NCI-H2171 treated with DMSO at 0.1 percent for 48 hours (cell line): ENCODE measurements around the gene STEAP1B.
A peak's percentile ranks its signal among the peaks of the same experiment; 100 is the strongest.

Experiments
- DNase-seq: peaks from one replicate; lab custom pipeline; 2025; lab: John Stamatoyannopoulos, UW

The STEAP1B gene

DNA sequence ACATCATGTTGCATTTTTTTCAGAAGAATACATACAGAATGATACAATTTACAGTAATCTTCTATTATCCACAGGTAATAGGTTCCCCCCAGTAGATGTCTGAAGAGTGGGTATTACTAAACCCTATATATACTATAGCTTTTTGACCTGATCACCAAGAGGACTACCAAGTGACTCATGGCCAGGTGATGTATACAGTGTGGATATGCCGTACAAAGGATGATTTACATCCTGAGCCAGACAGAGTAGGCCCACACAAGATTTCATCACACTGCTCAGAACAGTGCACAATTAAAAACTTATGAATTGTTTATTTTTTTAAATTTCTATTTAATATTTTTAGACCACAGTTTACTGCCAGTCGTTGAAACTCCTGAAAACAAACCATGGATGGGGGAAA lies 70.6 kb downstream of the STEAP1B start:
- DNase-seq, result no peak

DNA sequence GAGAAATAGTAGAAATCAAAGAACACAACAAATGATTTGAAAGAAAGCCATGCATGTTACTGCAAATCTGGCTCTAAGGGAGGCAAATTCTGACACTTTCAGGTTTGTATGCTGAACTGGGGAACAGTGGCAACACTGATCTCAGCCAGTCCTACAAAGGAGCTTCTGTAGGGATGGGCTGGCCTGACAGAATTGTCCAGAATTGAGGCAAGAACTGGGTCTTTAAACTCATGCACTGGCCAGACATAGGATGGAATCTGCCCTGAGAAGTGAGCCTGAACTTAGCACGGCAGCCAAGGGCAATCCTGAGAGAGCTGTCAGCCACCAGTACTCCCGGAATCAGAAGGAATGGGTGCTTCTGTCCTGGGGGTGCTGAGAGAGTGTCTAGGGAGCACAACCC lies 72.1 kb downstream of the STEAP1B start:
- no peak for DNase-seq

DNA sequence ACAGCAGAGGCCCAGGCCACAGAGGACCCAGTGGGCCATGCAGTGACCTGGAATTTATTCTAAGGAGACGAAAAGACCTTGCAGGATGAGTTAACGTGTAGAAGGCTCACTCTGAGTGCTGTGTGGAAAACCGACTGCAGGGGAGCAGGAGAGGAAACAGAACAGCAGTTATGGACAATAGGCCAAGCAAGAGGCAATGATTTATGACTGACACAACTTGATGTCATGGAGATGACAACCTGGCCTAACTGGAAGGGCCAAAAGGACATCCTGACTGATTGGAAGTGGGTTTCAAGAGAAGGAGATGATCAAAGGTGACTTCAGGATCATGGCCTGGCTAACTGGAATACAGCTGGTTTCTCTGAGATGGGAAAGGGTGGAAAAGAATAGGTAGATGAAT lies 72.9 kb downstream of the STEAP1B start:
- no peak for DNase-seq

DNA sequence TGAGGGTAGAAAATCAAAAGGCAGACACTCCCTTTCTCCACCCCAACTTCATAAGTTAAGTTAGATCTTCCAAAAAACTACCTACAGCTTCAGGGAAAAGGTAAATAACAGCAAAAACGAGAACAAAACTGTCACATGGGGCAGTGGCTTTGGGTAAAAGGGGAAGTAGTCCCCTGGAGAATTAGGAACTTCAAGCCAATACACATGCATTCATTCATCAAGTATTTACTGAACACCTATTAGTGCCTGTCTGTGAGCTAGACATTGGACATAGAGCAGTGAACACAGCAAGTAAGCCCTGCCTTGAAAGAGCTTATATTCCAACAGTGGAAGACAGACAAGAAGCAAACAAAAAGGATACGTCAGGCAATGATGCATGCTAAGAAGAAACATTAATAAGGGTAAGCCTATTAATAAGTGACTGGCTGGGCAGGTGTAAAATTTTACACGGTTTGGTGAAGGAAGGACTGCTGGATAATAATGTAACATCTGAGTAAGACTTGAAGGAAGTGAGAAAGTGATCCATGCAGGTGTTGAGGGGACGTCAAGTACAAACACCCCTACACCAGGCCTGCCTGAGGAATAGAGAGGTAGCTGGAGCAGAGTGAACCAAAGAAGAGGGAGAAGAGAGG lies 73.4 kb downstream of the STEAP1B start:
- DNase-seq, result no peak

DNA sequence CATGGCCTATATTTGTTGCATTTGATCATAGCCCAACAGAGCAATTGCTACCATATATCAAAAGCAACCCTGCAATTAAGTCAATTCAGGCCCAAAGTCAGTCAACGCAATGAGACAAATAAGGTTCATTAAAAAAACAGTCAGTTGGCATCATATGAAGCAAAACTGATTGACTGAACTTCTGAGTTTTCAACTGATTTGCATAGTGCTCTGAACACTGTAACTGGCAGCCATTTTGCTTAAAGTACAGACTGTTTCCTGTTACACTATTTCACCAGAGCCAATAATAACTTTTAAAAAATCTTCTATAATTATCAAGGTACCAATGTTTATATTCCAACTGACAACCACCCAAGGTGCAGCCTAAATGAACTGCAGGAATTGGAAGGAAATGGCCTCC lies 74.6 kb downstream of the STEAP1B start:
- DNase-seq, result no peak

DNA sequence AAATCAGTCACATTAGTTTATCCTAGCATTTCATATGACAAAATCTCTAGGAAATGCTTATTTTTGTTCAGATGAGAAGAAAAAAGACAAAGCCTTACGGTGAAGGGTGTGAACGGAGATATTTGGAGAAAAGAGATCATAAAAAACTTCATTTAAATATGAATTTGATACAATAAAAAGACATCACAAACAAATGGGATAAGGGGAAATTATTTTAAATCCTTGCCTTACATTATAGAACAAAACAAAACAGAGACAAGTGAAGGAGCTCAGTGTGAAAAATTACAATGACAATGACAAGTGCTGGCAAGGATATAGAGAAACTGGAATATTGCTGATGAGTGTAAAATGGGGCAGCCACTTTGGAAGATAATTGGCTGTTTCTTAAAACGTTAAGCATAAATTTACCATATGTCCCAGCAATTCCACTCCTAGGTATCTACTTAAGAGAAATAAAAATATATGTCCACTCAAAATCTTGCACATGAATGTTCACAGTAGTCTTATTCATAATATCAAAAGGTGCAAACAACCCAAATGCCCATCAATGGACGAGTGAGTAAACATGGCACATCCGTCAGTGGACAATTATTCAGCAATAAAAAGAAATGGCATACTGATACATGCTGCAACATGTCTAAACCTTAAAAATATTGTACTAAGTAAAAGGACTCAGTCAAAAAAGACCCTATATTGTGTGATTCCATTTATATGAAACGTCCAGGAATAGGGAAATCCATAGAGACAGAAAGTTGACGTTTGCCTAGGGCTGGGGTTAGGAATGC lies 77.0 kb downstream of the STEAP1B start:
- DNase-seq, result no peak

DNA sequence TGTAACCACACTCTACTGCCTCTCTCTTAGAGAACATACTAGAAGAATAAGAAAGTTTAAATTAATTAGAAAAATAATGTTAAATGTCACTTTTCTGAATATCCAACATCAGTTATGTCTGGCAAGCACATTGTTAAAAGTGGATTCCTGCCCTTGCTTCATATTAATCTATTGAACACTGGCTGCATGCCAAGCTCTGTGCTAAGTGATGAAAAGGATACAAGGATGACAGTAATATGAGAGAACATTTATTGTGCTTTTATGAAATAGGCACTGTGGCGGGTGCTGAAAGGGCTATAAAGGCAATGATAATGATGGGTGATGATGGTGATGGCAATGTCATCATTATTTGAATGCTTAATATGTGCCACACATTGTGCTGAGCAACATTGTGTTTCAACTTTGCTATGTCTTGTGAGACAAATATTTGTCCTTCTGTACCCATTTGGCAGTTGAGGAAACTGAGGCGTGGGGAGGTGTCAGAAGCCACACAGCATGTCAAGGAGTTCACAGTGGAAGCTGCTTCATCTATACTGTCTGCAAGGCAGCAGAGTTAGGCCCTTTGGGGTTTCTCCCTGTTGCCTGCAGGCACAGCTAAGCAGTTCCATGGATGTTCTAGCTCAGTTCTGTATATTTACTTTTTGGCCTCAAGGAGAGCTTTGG lies 78.9 kb downstream of the STEAP1B start:
- DNase-seq, result peak; percentile 61

DNA sequence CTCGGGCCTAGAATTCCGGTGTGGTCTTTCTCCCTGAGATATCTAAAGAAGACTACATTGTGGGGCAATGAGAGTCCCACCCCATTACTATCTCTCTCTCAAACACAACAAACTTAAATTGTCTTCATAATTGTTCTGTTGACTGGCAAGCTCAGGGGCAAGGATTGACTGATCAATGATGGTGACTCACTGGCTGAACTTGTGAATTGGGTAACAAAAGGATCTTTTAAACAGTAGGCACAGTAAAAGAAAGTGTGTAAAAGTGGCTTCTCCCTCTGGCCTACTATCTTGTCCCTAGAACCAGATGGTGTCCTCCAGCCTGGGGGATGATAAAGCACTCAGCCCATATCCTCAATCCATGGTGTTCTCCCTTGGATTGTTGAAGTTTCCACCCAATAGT lies 80.0 kb downstream of the STEAP1B start:
- DNase-seq, result no peak

DNA sequence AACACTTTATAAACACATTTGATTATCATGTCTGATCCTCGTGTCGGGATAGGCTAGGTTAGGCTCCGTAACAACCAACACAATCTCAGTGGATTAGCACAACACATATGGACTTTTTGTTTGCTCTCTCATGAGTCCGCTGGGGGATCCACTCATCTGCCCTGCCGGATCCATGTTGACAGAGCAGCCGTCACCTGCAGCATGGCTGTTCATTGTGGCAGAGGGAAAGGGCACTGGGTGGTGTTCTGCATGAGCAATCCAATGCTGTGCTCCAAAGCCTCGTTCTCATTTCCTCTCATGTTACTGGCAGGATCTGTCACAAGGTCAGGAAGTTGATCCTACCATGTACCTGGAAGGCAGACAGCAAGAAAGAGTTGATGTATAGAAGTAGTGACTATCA lies 80.5 kb downstream of the STEAP1B start:
- DNase-seq, result peak; percentile 8

DNA sequence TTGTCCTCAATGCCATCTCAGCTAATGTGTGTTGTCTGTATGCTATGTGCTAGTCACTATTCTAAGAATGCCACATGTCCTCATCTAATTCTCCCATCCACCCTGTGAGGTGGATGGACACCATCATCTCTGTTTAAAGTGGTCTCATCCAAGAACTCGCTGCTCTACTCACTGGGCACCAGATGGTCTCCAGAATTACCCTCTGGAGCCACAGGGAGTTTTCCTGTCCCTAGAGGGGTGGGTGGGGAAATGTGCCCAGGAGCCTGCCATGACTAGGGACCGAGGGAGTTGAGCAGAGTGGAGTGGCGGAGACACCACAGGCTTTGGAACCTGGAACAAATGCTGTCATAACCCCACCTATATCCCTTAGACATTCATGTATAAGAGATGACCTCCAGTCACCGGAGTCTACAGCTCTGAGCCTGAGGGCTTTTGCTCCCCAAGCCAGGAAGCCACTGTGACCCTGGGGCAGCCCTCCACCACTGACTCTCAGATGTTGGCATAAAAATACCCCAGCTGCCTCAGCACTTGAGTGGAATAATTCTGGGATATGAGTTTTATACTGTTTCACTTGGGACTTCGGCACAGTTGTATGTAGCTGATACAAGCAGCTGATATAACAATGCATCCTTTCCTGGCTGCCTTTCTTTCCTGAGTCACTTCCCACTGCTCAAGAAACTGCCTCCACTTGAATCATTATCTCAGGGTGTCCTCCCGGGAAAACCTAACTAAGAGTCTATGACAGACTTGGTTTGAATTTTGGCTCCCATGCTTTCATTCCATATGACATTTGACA lies 81.5 kb downstream of the STEAP1B start:
- no peak for DNase-seq

DNA sequence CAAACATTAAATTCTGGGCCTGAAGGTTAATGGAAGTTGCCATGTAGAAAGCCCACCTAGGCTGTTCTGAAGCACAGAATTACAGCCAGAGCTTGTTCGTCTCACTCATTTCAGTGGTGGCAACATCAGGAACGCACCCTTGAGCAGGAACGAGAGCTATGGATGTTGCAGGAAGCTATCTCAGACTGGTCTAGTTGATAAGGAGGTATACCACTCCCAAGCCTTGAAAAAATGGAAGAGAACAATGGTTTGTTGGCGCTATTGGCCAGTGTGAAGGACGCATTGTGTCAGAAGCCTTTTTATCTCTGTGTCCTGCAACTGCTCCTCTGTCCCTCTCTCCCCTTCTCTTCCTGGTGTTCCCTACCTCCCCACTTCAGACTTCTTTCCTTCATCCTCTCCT lies 82.1 kb downstream of the STEAP1B start:
- no peak for DNase-seq

DNA sequence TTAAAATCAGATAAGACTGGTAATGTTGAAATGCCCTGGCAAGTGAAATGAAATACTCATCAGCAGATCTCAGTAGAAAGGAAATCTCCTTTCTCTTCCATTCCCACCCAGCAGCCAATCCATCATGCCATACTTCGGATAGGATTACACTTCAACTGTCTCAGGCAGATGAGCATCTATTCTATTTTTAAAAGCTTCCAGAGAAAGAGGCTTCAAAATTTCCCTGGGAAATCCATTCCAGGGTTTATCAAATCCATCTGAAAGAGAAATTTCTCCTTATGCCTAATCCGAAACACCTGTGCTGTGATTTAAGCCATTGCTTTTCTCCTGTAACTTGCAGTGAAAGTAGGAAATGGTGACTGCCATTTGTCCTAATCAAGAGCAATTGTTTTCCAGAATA lies 82.6 kb downstream of the STEAP1B start:
- peak; percentile 51 for DNase-seq

DNA sequence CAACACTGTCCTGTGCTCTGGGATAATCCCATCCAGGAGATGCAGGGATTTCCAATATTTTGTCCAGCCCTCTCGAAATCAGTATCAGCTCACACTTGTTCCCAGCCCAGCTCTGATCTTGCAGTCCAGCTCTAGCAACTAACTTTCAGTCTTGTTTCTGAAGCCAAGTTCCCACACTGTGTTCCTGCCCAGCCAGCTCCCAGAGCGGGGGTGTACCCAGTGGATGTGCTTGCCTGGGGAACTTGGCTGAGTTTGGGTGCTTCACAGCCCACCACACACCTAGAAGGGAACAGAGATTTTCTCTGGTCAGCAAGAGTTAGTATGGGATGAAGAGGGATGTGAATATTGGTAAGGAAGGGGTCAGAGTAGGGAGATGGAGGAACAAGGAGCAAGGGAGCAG lies 85.6 kb downstream of the STEAP1B start:
- DNase-seq, result no peak

DNA sequence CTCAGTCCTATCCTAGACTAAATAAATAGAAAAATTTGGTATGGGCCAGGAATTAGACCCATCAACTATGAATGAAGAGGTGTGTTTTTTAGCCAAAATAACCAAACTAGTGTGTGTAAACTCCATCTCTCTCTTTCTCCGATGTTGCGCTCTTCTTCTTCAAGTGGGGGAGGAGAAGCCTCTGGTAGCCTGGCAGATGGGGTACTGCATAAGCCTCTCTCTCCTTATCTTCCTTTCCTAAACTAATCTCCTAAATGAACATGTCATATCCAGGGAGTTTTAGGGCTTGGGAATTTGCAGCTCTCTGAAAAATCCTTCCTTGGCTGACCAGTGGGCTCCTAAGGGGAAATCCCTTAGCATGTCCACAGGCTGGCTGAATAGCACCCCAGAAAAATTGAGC lies 86.8 kb downstream of the STEAP1B start:
- DNase-seq, result no peak

DNA sequence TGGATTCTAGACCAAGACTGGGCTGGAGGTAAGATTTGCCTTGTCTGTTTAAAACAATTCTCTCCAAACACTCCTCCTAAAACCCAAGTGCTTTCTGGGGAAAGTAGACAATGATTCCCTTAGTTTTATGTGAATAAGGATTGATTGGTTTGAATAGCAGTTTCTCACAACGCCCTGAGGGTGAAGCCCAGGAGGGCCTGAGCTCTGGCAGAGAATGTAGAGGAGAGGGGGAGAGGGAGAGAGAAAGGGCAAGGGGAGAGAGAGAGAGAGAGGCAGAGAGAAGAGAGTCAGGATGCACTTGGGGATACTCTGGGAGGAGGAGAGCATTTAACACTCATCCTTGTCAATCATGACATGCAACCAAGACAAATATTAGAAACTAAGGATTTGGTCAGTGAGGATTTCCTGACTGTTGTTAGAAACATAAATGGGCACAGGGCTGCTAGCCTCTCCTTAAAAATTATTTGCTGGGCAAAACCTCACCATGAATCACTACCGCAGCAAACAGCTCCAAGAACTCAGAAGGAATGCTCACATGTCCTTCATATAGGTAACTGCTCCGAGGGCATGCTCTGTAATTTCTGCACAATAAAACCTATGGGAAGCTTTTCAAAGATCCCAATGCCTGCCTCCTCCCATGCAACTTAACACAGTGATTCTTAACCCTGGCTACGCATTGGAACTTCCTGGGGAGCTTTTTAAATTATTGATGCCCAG lies 87.9 kb downstream of the STEAP1B start:
- DNase-seq, result no peak

DNA sequence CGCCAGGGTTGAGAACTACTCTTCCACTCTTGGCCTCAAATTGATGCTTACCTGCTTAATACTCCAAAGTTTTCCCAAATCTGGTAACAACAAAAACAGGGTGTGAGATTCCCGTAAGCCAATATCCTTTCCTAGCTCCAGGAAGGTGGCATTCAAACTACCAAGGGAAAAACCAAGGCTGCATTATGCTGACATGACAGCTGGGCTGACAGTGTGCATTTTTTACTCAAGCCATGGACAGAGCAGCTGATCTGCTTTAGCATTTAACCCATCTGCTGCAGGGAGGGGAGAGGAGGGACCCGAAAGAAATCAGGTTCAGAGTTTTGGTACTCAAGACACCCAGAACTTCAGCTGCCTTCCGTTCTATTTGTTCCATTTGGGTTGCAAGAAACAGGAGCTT lies 93.3 kb downstream of the STEAP1B start:
- DNase-seq, result peak; percentile 43

DNA sequence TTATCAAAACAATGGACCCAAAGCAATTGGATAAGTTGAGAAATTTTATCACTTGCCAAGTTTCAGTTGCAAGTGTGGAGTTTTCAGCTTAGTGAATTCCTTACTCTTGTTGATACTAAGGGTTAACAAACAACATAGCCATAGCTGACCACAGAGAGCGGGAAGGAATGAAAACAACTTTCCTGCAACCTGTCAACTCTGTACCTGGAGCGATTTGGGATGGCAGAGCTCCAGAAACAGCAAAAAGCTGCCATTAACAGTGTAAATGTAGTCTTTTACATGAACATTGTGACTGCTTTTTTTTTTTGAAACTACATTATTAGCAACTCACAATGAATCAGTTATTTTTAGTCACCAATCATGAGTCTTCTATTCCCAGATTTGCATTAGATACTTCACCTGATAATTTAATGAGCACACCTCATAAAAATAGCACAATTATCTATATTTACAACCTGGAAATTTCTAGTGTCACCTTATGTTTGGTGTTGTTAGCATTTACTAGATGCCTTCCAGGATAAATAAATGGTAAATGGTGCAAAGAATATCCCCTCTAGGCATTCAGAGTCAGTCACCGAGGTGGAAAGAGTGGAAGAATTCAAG lies 95.5 kb downstream of the STEAP1B start:
- no peak for DNase-seq

DNA sequence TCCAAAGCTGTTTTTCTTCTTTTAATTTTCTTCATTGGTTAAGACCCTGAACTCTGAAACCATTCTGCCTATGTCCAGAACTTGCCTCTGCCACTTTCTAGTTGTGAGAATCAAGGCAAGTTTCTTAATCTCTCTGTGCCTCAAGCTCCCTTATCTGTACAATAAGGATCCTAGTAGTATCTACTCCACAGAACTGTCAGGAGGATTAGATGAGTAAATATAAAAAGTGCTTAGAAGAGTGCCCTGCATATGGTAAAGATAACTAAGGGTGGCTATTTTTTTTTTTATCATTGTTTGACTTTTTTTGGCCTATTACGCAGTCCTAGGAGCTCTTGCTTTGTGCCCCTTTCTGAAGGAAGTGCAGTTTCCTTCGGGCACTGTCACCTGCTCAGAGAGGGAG lies 96.6 kb downstream of the STEAP1B start:
- no peak for DNase-seq

DNA sequence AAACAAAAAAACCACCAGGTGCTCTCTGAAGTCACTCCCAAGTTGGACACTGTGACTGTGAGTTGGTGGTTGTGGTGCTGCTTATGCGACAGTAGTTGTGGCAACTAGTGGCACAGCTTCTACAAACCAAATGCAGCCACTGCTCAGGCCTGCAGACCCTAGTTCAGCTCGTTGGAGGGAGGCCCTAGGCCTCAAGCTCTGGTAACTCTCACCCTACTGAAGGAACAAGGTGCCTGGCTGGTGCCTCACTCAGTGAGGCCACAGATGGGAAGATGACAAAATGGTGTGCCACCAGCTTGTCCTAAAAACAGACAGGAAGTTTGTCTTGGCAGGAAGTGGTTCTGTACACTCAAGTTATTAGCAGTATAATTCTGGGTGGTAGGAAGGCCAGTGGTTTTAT lies 97.7 kb downstream of the STEAP1B start:
- DNase-seq, result no peak

DNA sequence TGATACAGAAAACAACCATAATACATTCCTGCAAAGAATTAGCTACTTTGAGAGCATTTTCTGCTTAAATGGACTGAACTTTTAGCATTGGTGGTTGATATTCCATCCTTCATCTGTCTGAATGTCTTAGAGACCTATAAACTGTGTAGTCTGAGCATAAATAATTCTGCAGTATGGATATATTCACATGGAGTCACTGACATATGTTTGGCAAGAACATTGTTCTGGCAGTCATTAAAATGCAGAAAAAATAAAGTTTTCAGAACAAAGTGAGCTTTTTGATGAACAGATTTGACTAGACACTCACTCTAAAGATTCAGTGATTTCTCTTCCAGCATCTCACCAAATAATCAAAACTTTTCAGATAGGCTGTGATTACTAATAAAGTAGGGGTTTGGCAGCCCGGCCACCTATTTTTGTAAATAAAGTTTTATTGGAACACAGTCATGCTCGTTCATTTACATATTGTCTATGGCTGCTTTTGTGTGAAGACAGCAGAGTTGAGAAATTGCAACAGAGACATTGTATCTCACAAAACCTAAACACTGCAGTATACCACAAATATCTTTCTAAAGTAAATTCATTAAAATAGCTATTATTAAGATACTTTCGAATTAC lies 98.9 kb downstream of the STEAP1B start:
- DNase-seq, result no peak
